Measurements from ENCODE around the gene TMEM232.

TMEM232 gene

GRCh38 chr5:110402562-110402961, 323.9 kb downstream of the TMEM232 start:
- TF ChIP-seq CTCF (IDR thresholded peaks at IDR 0.05; ENCODE audit: low read depth, low read length) = no peak

GRCh38 chr5:110401881-110402280, 324.6 kb downstream of the TMEM232 start:
- no peaks in the 10 kb centered on the region for H3K9me3 ChIP-seq
- no peaks in the 10 kb centered on the region for H3K27me3 ChIP-seq
- H3K4me3 ChIP-seq (ENCODE audit: low read depth, low read length) = no peak overlapping the region
- no peak for TF ChIP-seq CTCF (IDR thresholded peaks at IDR 0.05; ENCODE audit: low read depth, low read length)
- H3K4me1 ChIP-seq = no peaks in the 10 kb centered on the region
- no peaks in the 10 kb centered on the region for H3K36me3 ChIP-seq
- DNase-seq = no peak

More at GRCh38 chr5:110402562-110402961, 323.9 kb downstream of the TMEM232 start:
- H3K9me3 ChIP-seq = no peaks in the 10 kb centered on the region
- no peaks in the 10 kb centered on the region for H3K27me3 ChIP-seq
- H3K36me3 ChIP-seq = no peaks in the 10 kb centered on the region
- DNase-seq = no peak
- H3K4me1 ChIP-seq = no peaks in the 10 kb centered on the region
- H3K4me3 ChIP-seq (ENCODE audit: low read depth, low read length) = no peak overlapping the region

- no peak for TF ChIP-seq CTCF (IDR thresholded peaks at IDR 0.05; ENCODE audit: low read depth, low read length)
- no peaks in the 10 kb centered on the region for H3K27me3 ChIP-seq
- DNase-seq = no peak
- no peaks in the 10 kb centered on the region for H3K36me3 ChIP-seq
- H3K4me1 ChIP-seq = no peaks in the 10 kb centered on the region
- H3K9me3 ChIP-seq = no peaks in the 10 kb centered on the region
- H3K4me3 ChIP-seq (ENCODE audit: low read depth, low read length) = no peak overlapping the region
Measured at GRCh38 chr5:110398951-110399350, 327.5 kb downstream of the TMEM232 start.

GRCh38 chr5:110397281-110397680, 329.2 kb downstream of the TMEM232 start:
- Histone ChIP-seq H3K9me3 (no peaks in the 10 kb centered on the region), H3K4me1 (no peaks in the 10 kb centered on the region), H3K4me3 (ENCODE audit: low read depth, low read length) (no peak overlapping the region), H3K36me3 (no peaks in the 10 kb centered on the region), H3K27me3 (no peaks in the 10 kb centered on the region)
- no peak for DNase-seq
- no peak for TF ChIP-seq CTCF (IDR thresholded peaks at IDR 0.05; ENCODE audit: low read depth, low read length)

- H3K4me3 ChIP-seq (ENCODE audit: low read depth, low read length) = no peak overlapping the region
- H3K36me3 ChIP-seq = no peaks in the 10 kb centered on the region
- no peak for TF ChIP-seq CTCF (IDR thresholded peaks at IDR 0.05; ENCODE audit: low read depth, low read length)
- no peaks in the 10 kb centered on the region for H3K9me3 ChIP-seq
- no peaks in the 10 kb centered on the region for H3K27me3 ChIP-seq
- peaks cover 4% of the 10 kb centered on the region for H3K4me1 ChIP-seq
- DNase-seq = no peak
Measured at GRCh38 chr5:110386782-110387181, 339.7 kb downstream of the TMEM232 start.

GRCh38 chr5:110383231-110383630, 343.2 kb downstream of the TMEM232 start:
- H3K9me3 ChIP-seq = no peaks in the 10 kb centered on the region
- no peak for DNase-seq
- H3K27me3 ChIP-seq = no peaks in the 10 kb centered on the region
- H3K4me3 ChIP-seq (ENCODE audit: low read depth, low read length) = no peak overlapping the region
- H3K36me3 ChIP-seq = no peaks in the 10 kb centered on the region
- no peaks in the 10 kb centered on the region for H3K4me1 ChIP-seq
- no peak for TF ChIP-seq CTCF (IDR thresholded peaks at IDR 0.05; ENCODE audit: low read depth, low read length)

Data from BE2C (cell line).